CD1c-positive myeloid dendritic cell (primary cell): ENCODE measurements around the gene IGFLR1.

ENCODE experiments used
- DNase-seq: peaks from one replicate; pipeline ENCODE4 v3.0.0-alpha.2; 2016; ENCODE audit errors: extremely low spot score

Gene IGFLR1

GRCh38 chr19:35755550-35756376 lies 13.5 kb upstream of the IGFLR1 start:
- DNase-seq, result peak; percentile 64

GRCh38 chr19:35755131-35755549 lies 12.9 kb upstream of the IGFLR1 start:
- DNase-seq, result no peak

DNA sequence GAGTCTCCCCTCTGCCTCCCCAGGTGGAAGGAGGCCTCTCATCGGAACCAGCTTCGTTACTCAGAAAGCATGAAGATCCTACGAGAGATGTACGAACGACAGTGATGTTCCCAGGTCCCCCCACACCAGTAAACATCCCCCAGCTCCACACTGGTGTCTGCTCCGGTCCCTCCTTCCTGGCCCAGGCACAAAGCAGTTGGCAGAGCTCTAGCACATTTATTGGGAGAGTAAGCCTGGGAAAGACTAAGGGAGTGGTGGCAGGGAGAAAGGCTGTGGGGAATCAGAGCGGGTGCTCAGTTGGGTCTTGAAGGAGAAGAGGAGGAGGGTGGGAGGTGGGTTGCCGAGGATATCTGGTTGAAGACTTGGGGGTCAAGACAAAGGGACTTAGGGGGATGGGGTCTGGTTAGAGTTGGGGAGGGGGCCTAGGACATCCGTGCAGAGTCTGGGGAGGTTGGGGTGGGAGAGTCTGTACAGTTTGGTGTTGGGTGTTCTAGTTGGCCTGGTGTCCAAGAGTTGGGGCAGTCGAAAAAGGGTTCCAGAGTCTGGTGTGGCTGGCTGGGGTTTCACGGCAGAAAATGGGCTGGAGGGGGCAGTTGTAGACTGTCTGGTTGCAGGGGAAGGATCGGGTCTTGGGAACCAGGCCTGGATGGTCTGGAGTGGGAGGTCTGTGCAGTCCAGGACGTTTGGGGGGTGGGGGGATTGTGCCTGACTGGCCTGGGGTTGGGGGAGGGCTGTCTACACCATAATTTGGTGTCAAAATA lies 12.3 kb upstream of the IGFLR1 start:
- DNase-seq, result no peak

DNA sequence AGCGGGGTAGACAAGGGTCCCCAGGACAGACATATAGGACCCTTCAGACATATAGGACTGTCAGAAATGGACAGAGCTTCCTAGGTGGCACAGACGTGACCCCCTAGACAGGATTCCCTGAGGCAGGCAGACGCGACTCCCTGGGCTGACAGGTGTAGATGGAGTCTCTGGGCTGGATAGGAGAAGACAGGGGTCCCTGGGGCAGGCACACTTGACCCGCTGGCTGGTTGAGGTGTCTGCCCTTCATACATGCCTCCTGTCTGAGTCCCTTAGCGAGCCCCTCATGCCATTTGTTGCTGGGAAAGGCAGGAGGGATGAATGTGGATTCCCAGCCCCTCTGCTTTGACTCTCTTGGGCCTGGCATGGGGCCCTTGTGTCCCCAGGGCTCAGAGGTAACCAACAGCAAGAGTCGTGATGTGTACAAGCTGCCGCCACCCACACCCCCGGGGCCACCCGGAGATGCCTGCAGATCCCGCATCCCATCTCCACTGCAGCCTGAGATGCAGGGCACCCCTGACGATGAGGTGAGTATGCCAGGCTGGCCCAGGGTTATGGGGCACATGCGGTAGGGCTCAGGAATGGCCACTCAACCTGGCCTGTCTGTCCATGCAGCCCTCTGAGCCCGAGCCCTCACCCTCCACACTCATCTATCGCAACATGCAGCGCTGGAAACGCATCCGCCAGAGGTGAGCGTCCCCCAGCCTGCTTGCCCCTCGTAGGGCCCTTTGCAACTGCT lies 11.6 kb upstream of the IGFLR1 start:
- no peak for DNase-seq

- no peak for DNase-seq
Measured at GRCh38 chr19:35752746-35753350, 10.6 kb upstream of the IGFLR1 start.

GRCh38 chr19:35751839-35752745 lies 9.8 kb upstream of the IGFLR1 start:
- peak; percentile 14 for DNase-seq

DNA sequence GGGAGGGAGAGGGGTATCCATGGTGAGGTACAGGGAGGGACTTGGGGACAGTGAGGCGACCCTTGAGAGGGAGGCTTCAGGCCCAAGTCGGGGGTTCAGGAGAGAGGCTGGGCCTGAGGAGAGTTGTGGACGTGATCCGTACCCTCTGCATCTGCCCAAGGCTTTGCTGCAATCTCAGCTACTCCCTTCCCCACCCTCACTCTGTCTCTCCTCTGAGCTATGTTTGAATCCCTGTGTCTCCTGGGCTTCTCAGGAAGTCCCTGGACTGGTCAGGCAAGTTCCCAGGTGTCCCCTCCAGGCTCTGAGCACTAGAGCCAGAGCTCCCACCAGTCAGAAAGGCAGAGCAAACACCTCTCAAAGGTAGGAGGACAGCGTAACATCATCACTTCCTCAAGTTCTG lies 7.9 kb upstream of the IGFLR1 start:
- DNase-seq, result no peak

DNA sequence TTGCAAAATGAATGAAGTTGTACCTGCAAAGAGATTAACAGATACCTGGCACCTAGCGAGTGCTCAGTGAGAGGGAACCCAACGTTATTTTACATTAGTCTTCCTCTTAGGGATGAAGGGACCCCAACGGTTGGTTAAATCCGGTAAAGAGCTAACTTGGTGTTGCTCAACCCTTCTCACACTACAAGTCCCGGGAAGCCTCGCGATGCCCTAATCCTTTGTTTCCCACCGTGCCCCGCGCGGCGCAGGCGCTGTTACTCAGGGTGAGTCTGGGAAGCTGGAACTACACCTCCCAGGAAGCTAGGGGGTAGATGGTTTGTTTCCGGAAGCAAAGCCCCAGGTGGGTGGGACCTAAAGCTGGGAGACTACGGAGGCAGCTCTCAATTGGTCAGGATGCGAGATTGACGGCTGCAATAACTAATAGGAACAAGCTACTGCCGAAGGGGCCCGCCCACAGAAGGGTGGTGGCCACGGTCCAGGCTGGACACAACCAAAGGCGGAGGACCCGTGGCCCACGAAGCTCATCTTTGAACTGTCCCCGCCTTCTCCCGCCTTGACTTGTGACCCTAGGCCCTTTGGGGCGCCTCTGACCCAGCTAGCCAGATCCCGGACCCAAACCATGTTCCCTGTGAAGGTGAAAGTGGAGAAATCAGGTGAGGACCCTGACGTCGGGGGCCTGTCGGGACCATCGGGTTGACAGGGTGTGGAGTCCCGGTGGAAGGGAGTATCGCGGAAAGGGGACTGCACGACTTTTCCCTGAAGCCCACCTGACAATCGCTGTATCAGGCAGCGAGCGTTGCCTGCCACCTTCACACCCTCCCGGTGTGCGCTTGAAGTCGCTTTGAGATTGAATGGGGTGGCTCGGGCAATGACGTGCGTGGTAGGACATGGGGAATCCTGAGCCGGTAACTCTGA lies 6.1 kb upstream of the IGFLR1 start, which contains the start of gene LIN37:
Gene LIN37 (plus strand): TSS at position 471 of the 915 bp plus-strand sequence. CDS start 149 bp downstream, at position 620.
- peak; percentile 100 for DNase-seq

GRCh38 chr19:35746531-35746930 lies 4.3 kb upstream of the IGFLR1 start:
- peak; percentile 28 for DNase-seq

GRCh38 chr19:35746087-35746462 lies 3.8 kb upstream of the IGFLR1 start:
- DNase-seq, result no peak

DNA sequence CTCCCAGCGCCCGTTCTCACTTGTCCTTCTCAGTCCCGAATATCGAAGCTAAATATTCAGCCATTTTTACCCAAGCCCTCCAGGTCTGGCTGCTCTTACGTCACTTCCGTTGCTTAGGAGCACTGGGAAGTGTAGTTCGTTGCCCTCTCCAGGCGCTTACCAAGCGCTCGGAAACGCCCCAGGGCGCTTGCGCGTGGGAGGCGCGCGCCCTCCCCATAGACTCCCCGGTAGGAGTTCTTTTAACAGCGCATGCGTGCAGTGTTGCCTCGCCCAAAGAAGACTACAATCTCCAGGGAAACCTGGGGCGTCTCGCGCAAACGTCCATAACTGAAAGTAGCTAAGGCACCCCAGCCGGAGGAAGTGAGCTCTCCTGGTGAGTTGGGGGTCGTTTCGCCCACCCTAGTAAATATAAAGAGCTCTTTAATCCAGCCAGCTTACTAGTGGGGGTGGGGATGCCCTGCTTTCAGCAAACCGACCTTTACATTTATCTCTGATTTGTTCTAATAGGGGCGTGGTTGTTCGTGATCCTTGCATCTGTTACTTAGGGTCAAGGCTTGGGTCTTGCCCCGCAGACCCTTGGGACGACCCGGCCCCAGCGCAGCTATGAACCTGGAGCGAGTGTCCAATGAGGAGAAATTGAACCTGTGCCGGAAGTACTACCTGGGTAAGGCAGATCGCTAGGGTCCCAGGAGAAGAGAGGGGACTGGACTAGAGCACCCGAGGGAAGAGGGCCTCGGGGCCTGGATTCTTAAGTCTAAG lies 3.3 kb upstream of the IGFLR1 start, which contains the start of the genes PSENEN and U2AF1L4:
Gene PSENEN (plus strand): TSS at position 324 of the 759 bp plus-strand sequence. CDS start 280 bp downstream, at position 604.
Gene U2AF1L4 (minus strand): TSS at position 91 of the 759 bp plus-strand sequence. CDS start 27 bp downstream, at position 64.
- peak; percentile 100 for DNase-seq

DNA sequence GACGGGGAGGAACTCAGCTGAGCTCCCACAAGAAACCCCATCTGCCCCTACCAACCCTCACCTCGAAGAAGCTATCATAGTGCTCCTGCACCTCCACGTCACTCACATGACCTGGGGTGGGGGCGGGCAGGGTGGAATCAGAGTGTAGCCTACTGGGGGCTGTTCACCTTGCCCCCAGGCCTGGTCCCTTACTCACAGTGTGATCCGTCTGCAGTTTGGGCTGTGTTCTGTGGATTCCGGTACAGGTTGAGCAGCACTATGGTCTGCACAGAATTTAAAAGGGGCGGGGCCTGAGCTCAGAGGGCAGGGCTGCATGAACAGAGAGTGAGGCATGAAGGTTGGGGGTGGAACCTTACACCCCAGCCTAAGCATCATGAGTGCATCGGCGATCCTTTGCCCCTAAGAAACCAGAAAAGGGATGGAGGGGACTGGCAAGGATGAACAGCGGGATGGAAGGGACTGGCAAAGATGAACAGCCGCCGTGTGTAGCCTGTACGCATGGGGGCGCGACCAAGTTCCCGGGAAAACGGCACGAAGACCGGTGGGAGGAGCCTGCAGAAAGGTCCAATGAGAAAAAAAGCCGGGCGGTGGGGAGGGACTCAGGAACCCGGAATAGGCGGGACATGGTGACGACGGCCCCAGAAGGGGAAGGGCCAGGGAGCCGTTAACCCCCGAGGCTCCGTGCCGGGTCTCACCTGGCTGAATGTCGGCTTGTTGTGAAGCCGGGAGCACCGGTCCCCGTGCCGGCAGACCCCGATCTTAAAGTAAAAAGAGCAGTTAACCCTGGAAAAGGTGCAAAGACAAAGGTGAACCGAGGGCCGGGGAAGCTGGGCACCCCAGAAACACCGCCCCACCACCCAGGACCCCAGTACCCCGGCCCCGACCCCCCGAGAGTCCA lies 2.4 kb upstream of the IGFLR1 start:
- DNase-seq, result peak; percentile 98

GRCh38 chr19:35743640-35744429 lies 1.6 kb upstream of the IGFLR1 start:
- DNase-seq, result no peak

DNA sequence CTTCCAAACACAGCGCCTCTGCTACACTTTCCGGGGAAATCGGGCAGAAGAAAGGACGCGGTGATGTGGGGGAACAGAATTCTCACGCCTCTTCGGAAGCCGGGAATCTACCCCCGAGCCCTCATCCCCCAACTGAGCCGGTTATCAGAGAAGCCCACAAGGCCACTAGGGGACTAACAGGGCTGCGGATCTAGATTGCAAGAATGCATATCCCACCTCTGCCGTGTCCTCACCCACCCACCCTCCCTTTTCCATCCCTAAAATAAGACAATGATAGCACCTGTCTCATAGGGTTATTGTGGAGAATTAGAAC lies 1.1 kb downstream of the IGFLR1 start:
- no peak for DNase-seq

- DNase-seq, result peak; percentile 98
Measured at GRCh38 chr19:35740423-35741202, 1.6 kb downstream of the IGFLR1 start.

- no peak for DNase-seq
Measured at GRCh38 chr19:35740108-35740422, 2.2 kb downstream of the IGFLR1 start.
